NCI-H748 (cell line): ENCODE measurements around the gene AP2A2.
"Not testable (repeated sequence)": the region's sequence is repeated elsewhere in the genome, so short reads cannot be mapped to it uniquely, and the experiment has no call there.

Experiments used
- DNase-seq: peaks from one replicate; lab custom pipeline; 2025; ENCODE audit not compliant: unreplicated experiment; lab: John Stamatoyannopoulos, UW

AP2A2 gene

DNA sequence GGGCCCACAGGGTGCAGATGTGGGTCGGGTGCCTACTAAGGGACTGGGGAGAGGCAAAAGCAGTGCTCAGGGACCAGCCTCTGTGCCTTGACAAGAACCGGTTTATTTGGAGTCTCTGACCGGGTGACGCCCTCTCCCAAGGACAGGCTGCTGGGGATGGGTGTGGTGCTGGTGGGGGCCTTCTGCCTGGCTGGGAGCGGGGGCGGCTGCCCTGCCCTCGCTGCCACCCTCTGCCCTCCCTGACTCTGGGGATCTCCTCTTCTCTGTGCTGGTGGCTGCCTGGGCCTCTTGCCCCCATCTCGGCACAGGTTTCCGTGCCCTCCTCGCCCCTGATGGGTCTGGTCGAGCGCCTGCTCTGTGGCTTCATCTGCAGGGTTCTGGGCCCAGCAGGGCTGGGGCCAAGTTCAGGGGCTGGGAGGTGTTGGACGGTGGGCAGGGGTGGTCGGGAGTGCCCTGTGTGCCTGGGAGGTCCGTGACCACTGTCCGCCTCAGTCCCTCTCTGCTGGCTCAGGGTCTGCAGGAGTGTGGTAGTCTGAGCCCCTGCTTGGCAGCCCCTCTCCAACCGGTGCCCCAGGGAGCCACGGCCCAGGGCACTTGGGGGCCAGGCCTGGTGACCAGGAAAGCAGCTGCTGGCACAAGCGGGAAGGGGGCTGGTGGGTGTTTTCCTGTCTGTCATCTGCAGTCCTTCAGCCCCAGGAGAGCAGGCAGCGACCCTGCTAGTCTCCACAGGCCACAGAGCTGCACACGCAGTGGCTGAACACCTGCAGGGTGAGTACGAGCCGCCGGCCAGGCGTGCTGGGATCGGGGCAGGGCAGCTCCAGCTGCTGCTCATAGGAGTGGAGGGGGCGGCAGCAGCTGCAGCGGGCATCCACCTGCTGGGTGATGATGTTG, 87.3 kb downstream of the AP2A2 start:
- no peak for DNase-seq

DNA sequence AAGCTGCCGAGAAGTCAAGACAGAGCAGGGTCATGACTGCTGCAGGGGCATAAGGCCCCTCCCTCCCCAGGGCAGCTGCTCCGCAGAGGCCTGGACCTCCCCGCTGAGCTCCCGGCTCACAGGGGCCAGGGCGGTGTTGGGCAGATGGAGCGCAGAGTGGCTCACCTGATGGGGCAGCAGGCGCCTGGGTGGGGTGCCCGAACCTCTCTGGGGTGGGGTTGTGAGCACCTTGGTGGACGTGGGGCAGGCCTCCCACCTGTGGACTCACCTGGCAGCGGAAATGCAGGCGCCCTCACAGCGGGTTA, 87.9 kb downstream of the AP2A2 start:
- no peak for DNase-seq

DNA sequence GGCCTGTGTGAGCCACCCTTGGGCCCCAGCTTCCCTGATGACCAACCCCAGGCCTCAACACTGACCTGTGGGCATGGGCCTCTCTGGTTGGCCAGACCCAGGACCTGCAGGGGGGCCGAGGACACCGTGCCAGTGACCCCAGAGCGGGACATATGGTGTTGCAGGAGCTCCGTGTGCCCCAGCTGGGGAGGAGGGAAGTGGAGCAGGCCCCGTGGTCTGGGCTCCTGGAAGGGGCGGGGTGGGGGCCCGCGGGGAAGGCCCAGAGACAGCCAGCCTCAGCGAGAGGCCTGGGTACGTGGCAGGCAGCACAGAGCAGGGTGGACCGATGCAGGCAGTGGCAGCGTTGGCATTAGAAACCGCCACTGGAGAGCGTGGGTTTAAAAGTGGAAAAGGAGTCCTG, 88.6 kb downstream of the AP2A2 start:
- no peak for DNase-seq

GRCh38 chr11:1015064-1015463, 89.4 kb downstream of the AP2A2 start:
- DNase-seq: no peak

GRCh38 chr11:1015826-1016545, 90.3 kb downstream of the AP2A2 start:
- DNase-seq: no peak

DNA sequence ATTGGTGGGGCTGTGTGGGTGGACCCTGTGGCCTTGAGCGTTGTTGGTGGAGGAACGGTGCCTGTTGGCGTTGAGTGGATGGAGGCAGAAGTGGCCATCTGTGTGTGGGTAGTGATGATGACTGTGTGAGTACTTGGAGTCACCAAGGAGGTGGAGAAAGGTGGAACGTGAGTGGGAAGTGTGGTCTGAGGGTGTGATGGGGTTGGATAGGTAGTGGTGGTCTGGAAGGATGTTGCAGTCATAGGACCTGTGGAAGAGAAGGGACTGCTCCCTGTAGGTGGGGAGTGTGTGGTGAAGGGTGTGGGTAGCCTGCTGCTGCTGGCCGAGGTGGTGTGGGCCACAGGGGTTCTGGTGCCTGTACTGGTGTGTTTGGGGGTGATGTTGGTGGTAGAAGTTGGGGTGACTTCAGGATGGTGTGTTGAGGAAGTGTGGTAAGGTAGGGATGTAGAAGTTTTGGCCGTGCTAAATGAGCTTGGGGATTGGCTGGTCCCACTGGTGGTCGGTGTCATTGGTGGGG, 91.0 kb downstream of the AP2A2 start:
- not testable (repeated sequence) for DNase-seq

DNA sequence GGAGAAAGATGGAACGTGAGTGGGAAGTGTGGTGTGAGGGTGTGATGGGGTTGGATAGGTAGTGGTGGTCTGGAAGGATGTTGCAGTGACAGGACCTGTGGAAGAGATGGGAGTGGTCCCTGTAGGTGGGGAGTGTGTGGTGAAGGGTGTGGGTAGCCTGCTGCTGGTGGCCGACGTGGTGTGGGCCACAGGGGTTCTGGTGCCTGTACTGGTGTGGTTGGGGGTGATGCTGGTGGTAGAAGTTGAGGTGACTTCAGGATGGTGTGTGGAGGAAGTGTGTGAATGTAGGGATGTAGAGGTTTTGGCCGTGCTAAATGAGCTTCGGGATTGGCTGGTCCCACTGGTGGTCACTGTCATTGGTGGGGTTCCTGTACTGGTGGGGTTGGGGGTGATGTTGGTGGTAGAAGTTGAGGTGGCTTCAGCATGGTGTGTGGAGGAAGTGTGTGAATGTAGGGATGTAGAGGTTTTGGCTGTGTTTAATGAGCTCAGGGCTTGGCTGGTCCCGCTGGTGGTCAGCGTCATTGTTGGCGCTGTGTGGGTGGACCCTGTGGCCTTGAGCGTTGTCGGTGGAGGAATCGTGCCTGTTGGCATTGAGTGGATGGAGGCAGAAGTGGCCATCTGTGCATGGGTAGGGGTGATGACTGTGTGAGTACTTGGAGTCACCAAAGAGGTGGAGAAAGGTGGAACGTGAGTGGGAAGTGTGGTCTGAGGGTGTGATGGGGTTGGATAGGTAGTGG, 91.8 kb downstream of the AP2A2 start:
- no peak for DNase-seq

GRCh38 chr11:1018091-1018490, 92.4 kb downstream of the AP2A2 start:
- DNase-seq: no peak

DNA sequence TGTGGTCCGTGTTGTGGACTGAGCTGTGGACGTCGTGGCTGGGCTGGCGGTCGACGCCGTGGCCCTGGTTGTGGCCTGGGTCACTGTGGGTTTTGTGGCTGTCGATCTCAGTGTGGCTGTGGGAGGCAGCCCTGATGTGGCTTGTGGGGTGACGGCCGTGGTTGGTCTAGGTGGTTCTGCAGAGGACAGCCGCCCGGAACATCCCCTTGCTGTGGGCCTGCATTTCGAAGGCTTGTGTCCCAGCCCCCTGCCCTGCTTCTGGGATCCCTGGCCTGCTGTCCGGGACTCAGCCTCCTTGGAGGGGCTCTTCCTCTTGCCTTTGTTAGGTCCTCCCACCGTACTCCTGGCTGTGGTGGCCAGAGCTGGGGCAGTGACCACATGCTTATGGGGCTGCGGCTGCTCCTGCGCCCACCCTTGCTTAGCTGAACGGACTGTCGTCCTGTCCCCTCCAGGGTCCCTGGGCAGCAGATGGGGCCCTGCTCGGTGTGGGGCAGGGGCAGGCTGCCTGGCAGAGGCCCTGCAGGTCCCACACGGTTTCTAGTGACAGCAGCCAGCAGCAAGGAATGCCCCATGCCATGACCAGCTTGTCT, 93.7 kb downstream of the AP2A2 start:
- DNase-seq: no peak

DNA sequence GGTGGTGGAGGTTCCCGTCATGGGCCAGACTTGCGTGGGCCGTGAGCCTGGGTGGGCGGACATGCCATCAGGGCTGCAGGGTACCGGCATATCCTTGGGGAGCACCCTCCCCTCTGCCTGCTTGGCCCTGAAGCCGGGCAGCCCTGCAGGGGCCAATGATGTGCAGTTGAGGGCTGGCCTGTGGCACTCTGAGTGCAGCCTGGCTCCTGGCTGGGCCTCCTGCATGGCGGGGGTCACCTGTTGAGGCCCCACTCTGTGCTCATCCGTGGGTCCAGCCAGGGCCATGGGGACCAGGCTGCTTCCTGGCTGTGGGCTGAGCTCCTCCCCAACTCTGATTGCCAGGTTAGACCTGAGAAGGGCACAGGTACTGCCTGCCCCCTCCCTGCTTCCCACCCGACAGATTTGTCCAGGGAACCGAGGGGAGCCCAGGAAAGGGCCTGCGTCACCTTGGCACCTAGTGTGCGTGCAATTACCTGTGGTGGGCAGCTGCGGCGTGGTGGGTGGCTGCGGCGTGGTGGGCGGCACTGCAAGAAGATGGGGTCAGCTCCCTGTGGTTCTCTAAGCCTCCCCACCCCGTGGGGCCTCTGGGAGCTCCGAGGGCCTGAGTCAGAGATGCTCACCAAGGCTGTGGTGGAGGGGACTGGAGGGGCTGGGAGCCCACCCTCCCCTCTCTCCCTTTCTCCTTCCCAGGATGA, 94.7 kb downstream of the AP2A2 start:
- no peak for DNase-seq

DNA sequence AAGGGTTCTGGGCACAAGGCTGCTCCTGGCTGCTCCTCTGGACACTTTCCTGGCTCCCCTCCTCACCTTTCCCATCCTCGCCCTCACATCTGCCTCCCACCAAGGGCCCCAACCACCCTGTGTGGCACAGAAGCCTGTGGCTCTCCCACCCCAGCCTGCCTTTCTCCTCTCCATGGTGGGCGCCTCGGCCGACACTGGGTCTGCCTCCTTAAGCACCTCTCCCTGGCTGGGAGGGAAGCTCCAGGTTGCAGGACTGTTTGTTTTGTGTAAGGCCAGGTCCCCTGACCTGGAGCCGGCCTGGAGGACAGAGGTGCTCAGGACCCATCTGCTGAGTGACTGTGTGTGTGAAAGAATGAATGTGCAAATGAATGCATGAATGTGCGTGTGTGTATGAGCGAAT, 96.7 kb downstream of the AP2A2 start:
- no peak for DNase-seq

DNA sequence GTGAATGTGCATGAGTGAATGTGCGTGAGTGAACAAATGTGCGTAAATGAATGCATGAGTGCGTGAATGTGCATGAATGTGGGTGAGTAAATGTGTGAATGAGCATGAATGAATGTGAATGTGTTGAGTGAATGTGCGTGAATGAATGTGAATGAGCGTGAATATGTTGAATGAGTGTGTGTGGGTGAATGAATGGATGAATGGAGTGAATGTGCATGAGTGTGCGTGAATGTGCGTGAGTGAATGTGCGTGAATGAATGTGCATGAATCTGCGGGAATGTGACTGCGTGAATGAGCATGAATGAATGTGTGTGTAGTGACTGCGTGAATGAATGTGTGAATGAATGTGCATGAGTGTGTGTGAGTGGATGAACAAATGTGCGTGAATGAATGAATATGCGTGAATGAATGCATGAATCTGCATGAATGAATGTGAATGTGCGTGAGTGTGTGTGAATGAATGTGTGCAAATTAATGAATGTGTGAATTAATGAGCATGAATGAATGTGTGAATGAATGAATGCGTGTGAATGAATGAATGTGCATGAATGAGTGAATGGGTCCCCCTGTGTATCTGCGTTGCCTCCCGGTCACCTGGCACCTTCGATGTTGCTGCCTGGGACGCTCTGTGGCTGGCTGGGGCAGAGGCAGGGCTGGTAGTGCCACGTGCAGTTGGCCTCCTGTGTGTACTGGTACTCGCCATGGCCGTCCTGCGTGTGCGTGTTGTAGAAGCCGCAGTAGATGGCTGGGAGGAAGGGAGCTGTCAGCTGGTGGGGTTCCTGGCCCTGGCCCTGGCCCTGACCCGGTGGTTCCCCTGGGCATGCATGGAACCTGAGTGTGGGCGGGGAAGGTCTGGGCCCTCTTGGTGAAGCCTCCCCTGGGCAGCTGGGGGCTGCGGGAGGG, 97.5 kb downstream of the AP2A2 start:
- DNase-seq: no peak

DNA sequence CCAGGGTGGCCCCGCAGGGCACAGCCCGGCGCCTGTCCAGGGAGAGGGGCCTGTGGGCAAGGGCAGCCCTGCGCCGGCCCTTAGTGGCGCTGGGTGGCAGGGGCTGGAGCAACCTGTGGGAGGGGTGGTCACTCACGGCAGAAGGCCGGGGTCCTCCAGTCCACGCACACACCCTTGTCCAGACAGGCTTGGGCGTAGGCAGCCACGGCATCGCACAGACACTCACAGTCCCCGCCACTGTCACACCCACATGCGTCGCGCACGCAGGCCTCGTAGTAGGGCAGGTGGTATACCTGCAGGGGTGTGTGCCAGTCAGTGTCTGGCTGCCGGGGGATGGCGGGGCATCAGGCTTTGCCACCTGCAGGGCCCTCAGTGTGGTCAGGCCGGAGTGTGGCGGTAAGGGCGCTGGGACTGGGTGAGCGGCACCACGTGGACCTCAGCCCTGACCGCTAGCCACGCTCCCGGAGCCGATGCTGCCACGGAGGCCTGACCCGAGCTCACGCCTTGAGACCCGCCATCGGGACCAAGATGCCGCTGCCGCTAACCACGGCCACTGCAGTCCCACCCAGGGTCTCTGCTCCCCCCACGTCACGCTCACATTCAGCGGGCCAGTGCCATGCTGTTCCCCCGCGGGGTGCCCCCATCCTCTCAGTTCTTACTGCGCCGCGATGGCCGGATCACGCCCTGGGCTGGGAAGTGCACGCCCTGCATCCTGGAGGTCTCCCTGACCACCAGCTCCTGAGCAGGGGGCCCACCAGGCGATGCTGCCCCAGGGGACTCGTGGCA, 98.3 kb downstream of the AP2A2 start:
- no peak for DNase-seq

DNA sequence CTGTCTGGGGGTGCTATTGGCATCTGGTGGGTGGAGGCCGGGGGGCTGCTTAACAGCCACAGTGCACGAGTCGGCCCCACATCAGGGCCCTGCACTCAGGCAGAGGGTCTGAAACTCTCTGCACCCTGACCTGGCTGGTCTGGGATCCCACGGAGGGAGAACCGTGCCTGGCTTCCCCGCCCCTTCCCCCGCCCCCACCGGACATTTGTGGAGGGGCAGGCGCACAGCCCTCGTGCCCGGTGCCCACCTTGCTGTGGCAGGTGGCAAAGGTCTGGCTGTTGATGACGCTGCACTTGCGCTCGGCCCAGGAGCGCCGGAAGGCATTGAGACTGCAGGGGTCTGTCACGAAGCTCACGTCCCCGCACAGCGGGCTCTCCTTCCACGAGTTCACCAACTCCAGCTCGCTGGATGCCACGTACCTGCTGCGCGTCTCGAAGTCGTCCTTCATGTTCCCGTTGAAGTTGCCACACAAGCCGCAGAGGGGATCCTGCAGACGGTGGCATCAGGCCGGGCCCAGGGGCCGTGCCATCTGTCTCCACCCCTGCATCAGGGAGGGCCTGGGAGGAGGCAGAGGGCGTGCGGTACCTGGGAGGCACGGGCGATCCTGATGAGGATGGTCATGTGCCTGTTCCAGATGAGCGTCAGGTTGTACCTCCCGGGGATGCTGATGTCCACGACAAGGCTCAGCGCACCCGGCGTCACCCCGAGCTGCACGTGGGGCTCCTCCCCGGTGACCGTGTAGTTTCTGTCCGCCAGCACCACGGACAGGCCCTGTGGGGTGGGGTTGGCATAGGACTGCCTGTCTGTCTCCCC, 99.1 kb downstream of the AP2A2 start:
- DNase-seq: no peak

DNA sequence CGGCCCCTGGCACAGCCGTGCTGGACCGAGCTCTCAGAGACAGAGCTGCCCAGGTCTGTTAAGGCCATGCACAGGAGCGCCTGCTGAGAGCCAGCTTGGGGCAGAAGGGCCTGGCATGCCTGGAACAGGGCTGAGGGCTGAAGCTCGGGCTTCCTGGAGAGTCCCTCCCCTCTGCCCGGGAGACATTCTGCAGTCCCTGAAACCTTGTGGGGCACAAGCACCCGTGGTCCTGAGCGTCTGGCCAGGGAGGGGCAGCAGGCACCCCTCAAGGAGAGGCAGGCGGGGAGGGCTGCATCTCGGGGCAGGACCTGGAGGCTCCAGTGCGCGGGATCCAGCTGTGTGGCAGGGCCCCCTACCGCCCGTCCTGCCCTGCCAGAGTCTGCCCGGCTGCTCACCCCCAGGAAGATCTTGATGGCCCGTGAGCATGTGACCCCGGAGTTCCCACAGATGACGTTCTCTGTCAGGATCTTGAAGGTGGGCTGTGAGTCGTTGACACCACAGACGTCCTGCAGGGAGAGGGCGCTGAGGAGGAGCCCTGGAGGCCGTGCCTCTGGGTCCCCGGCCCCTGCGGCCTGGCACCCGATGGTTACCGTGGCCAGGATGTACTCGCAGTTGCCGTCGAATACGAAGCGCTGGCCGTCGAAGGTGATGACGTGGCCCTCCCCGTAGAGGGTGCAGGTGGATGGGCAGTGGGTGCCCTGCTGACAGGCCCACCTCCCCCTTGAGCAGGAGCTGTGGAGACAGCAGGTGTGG, 99.9 kb downstream of the AP2A2 start:
- DNase-seq: no peak

DNA sequence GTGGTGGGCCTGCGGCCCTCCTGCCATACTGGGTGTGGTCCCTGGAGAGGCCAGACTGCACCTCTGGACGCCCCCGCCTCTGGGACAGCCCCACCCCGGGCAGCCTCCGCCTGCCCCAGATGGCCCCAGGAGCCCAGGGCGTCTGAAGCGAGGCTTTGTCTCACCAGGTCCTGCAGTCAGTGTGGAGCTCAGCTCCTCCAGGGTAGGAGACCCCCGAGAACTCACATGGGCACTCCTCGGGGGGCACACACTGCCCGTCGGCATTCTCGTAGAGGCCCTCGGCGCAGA, 100.4 kb downstream of the AP2A2 start:
- DNase-seq: no peak

DNA sequence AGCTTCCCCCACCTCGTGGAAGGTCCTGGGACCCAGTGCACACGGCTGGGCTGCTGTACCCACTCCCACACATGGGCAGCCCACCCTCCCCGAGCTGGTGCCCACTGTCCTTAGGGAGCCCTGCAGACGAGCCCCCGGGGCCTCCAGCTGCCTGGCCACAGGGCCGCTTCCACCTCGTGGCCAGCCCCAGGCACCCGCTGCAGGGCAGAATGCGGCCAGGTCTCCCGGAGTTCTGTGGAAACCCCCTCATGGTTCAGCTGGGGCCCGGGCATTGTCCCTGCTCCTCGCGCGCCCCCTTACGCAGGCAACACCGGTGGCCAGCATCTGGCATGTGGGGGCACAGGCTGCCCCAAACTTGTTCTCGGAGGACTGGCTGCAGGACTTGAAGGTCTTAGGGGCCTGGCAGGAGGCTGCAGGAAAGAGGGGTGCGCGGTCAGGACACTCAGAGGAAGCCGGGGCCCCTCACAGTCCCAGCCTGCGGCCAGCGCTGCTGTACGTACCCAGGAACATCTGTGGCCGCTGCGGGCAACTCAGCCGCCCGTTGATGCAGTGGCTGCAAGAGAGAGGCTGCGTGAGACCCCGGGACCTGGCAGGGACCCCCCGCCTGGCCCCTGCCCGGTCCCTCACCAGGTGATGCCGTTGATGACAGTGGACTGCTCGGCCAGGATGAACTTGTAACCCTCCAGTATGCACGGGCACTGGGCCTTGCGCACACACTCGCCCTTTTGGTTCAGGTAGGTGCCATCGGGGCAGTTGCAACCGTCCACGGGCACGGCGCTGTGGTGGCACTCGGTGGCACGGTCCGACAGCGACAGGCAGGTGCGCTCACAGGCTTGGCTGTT, 101.2 kb downstream of the AP2A2 start:
- DNase-seq: no peak
